Muscle of leg (tissue), 11 donors: ENCODE data around the gene OSBPL3. TPM values are rescaled to one million over a fixed set of nuclear protein-coding genes. Genes with fewer than 3 reads are reported as not detected.

ENCODE experiments used
- DNase-seq: peaks from one replicate; pipeline ENCODE4 v3.0.0; 2013
- H3K27ac ChIP-seq: one replicate; pipeline ENCODE4 v1.5.1; 2013; ENCODE audit warnings: mild to moderate bottlenecking, low read length, control low read depth
- H3K27me3 ChIP-seq: one replicate; pipeline ENCODE4 v1.6.1; 2013; ENCODE audit warnings: low read length; ENCODE audit not compliant: control insufficient read depth, insufficient read depth
- H3K36me3 ChIP-seq: one replicate; pipeline ENCODE4 v1.6.1; 2013; ENCODE audit warnings: low read length; ENCODE audit not compliant: control insufficient read depth, insufficient read depth
- H3K4me1 ChIP-seq: one replicate; pipeline ENCODE4 v1.6.1; 2013; ENCODE audit warnings: low read length; ENCODE audit not compliant: control insufficient read depth, insufficient read depth
- H3K4me3 ChIP-seq: one replicate; pipeline ENCODE4 v1.5.1; 2013; ENCODE audit warnings: low read length, control low read depth
- H3K9me3 ChIP-seq: replicated peaks from 2 replicates; pipeline ENCODE4 v1.6.1; 2013; ENCODE audit warnings: low read depth, low read length; ENCODE audit not compliant: control insufficient read depth
- WGBS: methylation state at CpG from one replicate; pipeline ENCODE4 v1.1.5; 2013; ENCODE audit warnings: missing lambda C conversion rate; ENCODE audit not compliant: insufficient coverage; 5-methylcytosine and 5-hydroxymethylcytosine counted together
- polyA plus RNA-seq, 8 donors: library from polyadenylated mRNA; unstranded; fragments of 120-200 nt; gene quantifications; one replicate each; pipeline versions ENCODE4 v1.2.1 to v1.2.3, GENCODE V29; 2013; ENCODE audit warnings: inconsistent platforms in 1 of 8, low replicate concordance in 1 of 8; ENCODE audit not compliant: insufficient read length in 8 of 8, insufficient read depth in 1 of 8
- total RNA-seq: library from RNA; stranded (reverse); fragments of 120-200 nt; gene quantifications from one replicate; pipeline ENCODE4 v1.2.4, GENCODE V29; 2013

Gene OSBPL3
- total and polyA plus RNA-seq, 9 donors = 2.4 to 5.1 (median 3.7) TPM

DNA sequence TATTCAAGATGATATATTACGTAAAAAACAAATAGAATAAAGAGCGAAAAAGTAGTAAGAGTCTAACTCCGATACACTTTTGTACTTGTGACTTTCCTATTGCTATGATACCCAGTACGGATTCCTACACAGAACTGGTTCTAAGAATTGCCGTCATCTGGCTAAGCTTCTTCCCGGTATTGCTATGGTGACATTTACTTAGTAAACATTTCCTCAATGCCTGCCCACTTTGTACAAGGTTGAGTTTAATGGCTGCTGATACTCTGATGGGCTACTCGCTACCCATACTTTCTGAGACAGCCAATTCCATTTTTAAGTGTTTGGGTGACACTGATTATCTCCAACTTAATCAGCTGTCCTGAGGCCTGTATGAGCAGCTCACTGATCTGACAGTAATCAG, 55.6 kb downstream of the OSBPL3 start:
- DNase-seq = no peak
- no peak overlapping the region for H3K27ac ChIP-seq

GRCh38 chr7:24923172-24923865, 56.7 kb downstream of the OSBPL3 start:
- Histone ChIP-seq H3K9me3 (no peaks in the 10 kb centered on the region), H3K27me3 (no peaks in the 10 kb centered on the region), H3K4me3 (no peak overlapping the region), H3K4me1 (no peaks in the 10 kb centered on the region), H3K27ac (no peak overlapping the region), H3K36me3 (no peaks in the 10 kb centered on the region)
- WGBS = 83% methylated on average over 6 of the region's 9 CpGs
- DNase-seq = no peak

More for the DNA sequence above, 55.6 kb downstream of the OSBPL3 start:
- no peak overlapping the region for H3K4me3 ChIP-seq
- no peaks in the 10 kb centered on the region for H3K9me3 ChIP-seq
- H3K36me3 ChIP-seq = no peaks in the 10 kb centered on the region
- 100% methylated on average over 2 of the region's 7 CpGs for WGBS
- H3K27me3 ChIP-seq = no peaks in the 10 kb centered on the region
- H3K4me1 ChIP-seq = no peaks in the 10 kb centered on the region

DNA sequence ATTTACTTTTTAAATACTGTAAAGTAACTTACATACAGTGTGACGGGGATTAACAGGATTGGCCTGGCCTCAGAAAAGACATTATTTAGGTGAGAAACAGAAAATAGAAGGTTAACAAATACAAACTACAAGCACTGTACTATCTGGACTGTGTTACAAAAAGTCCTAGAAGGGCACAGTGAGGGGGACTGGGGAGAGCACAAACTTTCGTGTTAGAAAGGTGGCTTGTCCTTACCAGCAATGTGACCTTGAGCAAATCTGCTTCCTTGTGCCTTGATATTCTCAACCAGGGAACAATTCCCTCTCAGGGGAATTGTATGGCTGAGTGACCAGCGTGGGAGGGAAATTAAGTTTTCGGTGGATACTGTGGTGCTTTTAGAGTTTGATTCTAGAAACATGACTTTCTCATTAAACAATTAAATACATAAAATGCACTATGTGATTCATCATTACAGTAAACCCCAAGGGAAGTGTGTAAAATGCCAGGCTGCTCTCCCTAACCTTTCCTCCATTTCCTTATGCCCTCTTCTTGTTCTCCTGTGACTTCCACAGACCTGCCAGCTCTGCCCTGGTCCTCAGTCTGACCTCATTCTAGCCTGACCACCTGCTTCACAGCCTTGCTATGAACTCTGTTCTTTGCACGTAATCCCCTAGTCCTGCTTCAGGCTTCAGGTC, 57.7 kb downstream of the OSBPL3 start:
- no peaks in the 10 kb centered on the region for H3K4me1 ChIP-seq
- H3K9me3 ChIP-seq = no peaks in the 10 kb centered on the region
- whole genome bisulfite sequencing = 50% methylated on average over 1 of the region's 5 CpGs
- no peaks in the 10 kb centered on the region for H3K27me3 ChIP-seq
- no peak overlapping the region for H3K4me3 ChIP-seq
- no peaks in the 10 kb centered on the region for H3K36me3 ChIP-seq
- H3K27ac ChIP-seq = no peak overlapping the region
- no peak for DNase-seq

DNA sequence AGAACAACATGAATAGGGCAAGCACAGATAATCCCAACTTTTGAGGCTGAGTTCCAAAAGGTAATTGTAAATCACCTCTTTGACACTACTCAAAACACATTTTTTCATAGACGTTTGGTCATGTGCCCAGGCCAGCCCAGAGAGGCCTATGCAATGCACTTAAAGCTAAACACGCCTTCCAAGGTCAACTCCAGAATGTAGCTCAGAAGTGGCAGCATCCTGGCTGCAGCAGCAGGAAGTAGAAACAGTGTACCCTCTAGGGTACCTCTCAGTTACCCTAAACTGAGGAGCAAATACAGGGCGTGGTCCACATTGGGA, 58.7 kb downstream of the OSBPL3 start:
- H3K4me3 ChIP-seq = no peak overlapping the region
- no peaks in the 10 kb centered on the region for H3K9me3 ChIP-seq
- 64% methylated on average over 2 of the region's 3 CpGs for WGBS
- no peaks in the 10 kb centered on the region for H3K36me3 ChIP-seq
- H3K27me3 ChIP-seq = no peaks in the 10 kb centered on the region
- no peak for DNase-seq
- no peak overlapping the region for H3K27ac ChIP-seq
- H3K4me1 ChIP-seq = no peaks in the 10 kb centered on the region

GRCh38 chr7:24920451-24921361, 59.3 kb downstream of the OSBPL3 start:
- no peaks in the 10 kb centered on the region for H3K36me3 ChIP-seq
- H3K9me3 ChIP-seq = no peaks in the 10 kb centered on the region
- H3K4me3 ChIP-seq = no peak overlapping the region
- no peaks in the 10 kb centered on the region for H3K27me3 ChIP-seq
- no peaks in the 10 kb centered on the region for H3K4me1 ChIP-seq
- no peak overlapping the region for H3K27ac ChIP-seq
- DNase-seq = no peak
- WGBS = 92% methylated on average over 2 of the region's 3 CpGs

- Histone ChIP-seq H3K9me3 (no peaks in the 10 kb centered on the region), H3K27ac (no peak overlapping the region), H3K27me3 (no peaks in the 10 kb centered on the region), H3K4me1 (peaks cover 2% of the 10 kb centered on the region), H3K4me3 (no peak overlapping the region), H3K36me3 (no peaks in the 10 kb centered on the region)
- no peak for DNase-seq
- WGBS = 70% methylated on average over 1 of the region's 3 CpGs
These were observed 62.3 kb downstream of the OSBPL3 start for GRCh38 chr7:24917510-24918239.

GRCh38 chr7:24916463-24917040, 63.4 kb downstream of the OSBPL3 start:
- no peaks in the 10 kb centered on the region for H3K9me3 ChIP-seq
- H3K27ac ChIP-seq = no peak overlapping the region
- H3K4me1 ChIP-seq = peaks cover 2% of the 10 kb centered on the region
- no peaks in the 10 kb centered on the region for H3K36me3 ChIP-seq
- DNase-seq = no peak
- no peak overlapping the region for H3K4me3 ChIP-seq
- no CpG with 5 or more reads among the region's 4 CpGs for WGBS
- no peaks in the 10 kb centered on the region for H3K27me3 ChIP-seq

DNA sequence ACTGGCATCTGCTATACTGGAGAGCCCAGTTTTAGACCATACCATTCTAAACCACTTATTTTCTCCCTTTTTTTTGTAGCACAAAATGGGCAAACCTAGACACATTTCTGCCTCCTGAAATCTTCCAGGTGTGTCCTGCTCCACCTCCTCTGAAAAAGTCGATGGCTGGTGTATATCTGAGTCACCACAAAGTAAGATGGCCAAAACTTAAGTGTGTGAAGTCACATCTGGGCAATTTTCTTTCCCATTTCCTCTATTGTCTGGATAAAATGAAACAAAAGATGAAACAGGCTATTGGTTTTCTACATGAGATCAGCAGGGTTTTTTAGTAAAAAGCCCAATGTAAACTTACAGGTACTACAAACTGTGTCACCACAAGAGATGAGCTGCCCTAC, 65.5 kb downstream of the OSBPL3 start:
- no CpG with 5 or more reads among the region's 1 CpG for WGBS
- H3K4me3 ChIP-seq = no peak overlapping the region

DNA sequence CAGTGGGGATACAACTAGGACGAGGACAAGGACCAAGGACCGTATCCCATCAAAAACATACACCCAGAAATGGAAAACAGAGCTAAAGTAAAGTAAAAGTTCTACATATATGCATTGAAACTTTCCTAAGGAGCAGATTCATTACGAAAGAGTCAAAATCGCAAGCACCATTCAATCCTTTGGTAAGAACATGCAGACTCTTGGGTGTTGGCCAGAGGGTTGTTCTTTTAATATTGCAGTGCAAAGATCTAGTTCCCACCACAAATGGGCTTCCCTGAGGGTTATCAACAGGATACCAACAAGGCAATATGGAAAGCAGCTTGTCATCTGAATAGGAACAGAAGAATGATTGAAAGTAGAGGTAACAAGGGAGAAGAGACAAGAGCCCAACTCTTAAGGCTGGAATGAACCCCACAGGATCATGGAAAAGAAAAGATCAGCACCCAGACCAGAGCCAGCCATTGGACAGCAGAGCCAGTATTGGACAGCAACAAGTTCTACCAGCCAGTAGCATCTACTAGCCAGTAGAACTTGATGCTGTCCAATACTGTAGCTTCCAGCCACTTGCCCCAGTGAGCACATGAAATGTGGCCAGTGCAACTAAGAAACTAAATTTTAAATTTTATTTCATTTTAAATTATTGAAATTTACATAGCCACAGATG, 66.0 kb downstream of the OSBPL3 start:
- no peaks in the 10 kb centered on the region for H3K36me3 ChIP-seq
- H3K27ac ChIP-seq = no peak overlapping the region
- H3K27me3 ChIP-seq = no peaks in the 10 kb centered on the region
- 100% methylated on average over 1 of the region's 4 CpGs for WGBS
- no peak overlapping the region for H3K4me3 ChIP-seq
- DNase-seq = no peak
- H3K9me3 ChIP-seq = no peaks in the 10 kb centered on the region
- peaks cover 5% of the 10 kb centered on the region for H3K4me1 ChIP-seq

More for the DNA sequence above, 65.5 kb downstream of the OSBPL3 start:
- Histone ChIP-seq H3K9me3 (no peaks in the 10 kb centered on the region), H3K36me3 (no peaks in the 10 kb centered on the region), H3K4me1 (peaks cover 5% of the 10 kb centered on the region), H3K27me3 (no peaks in the 10 kb centered on the region), H3K27ac (no peak overlapping the region)
- no peak for DNase-seq
